Measurements from ENCODE around the gene KRT38.

- TF ChIP-seq CTCF (IDR thresholded peaks at IDR 0.05; ENCODE audit: low read depth, low read length, missing input control) (no peak), RAD21 (IDR thresholded peaks at IDR 0.05) (no peak), MAX (IDR thresholded peaks at IDR 0.05) (no peak), ZBTB33 (IDR thresholded peaks at IDR 0.05) (no peak), YY1 (IDR thresholded peaks at IDR 0.05) (no peak), JUND (IDR thresholded peaks at IDR 0.05) (no peak), NR2F2 (IDR thresholded peaks at IDR 0.05) (no peak), TAF1 (conservative IDR thresholded peaks at IDR 0.05) (no peak)
Measured at GRCh38 chr17:41417576-41418015, 23.2 kb downstream of the KRT38 start.
